ENCODE data around the gene SLC41A3. TPM values are rescaled to one million over a fixed set of nuclear protein-coding genes. Genes with fewer than 3 reads are reported as not detected.
"Not testable (repeated sequence)": the region's sequence is repeated elsewhere in the genome, so short reads cannot be mapped to it uniquely, and the experiment has no call there.

Gene SLC41A3
- total and polyA plus RNA-seq, 2 of the 4 experiments (the other 2 are of a cell fraction): 30.5 to 43.5 TPM

- TF ChIP-seq MAFK (IDR thresholded peaks at IDR 0.05; ENCODE audit: low read depth, low read length): no peak
- no peak for TF ChIP-seq MAZ (IDR thresholded peaks at IDR 0.05; ENCODE audit: borderline replicate concordance, low read depth, low read length)
- no peak for TF ChIP-seq CHD1 (IDR thresholded peaks at IDR 0.05; ENCODE audit: low read depth, low read length)
- TF ChIP-seq CEBPB (IDR thresholded peaks at IDR 0.05; ENCODE audit: low read depth, low read length): no peak
- TF ChIP-seq USF2 (IDR thresholded peaks at IDR 0.05; ENCODE audit: low read depth, low read length): no peak
- no peak for TF ChIP-seq FOS (IDR thresholded peaks at IDR 0.05; ENCODE audit: low read depth, low read length)
- TF ChIP-seq RAD21 (IDR thresholded peaks at IDR 0.05; ENCODE audit: low read length): no peak
- no peak for TF ChIP-seq RCOR1 (IDR thresholded peaks at IDR 0.05; ENCODE audit: insufficient replicate concordance, low read length)
- H4K5ac ChIP-seq (ENCODE audit: low read depth, low read length): no peak overlapping the region
- intact Hi-C loops (cut with micrococcal nuclease): no loop called here
- no peak overlapping the region for H2AK9ac ChIP-seq (replicated peaks; ENCODE audit: low read depth, low read length, poor library complexity)
- no peak overlapping the region for H2BK5ac ChIP-seq (ENCODE audit: low read depth, low read length, poor library complexity, severe bottlenecking)
- H3K18ac ChIP-seq (ENCODE audit: low read depth, low read length): no peak overlapping the region
- no peak overlapping the region for H2BK120ac ChIP-seq (ENCODE audit: low read depth, low read length)
- no peak for DNase-seq
- H3K4me1 ChIP-seq (ENCODE audit: control insufficient read depth, insufficient read depth, low read length): no peaks in the 10 kb centered on the region
- no peak overlapping the region for H2BK15ac ChIP-seq (ENCODE audit: low read depth, low read length)
- no peaks in the 10 kb centered on the region for H3K27me3 ChIP-seq (ENCODE audit: control insufficient read depth, insufficient read depth, low read length)
- no peaks in the 10 kb centered on the region for H4K20me1 ChIP-seq (ENCODE audit: insufficient read depth, low read length)
- no peak overlapping the region for H2BK20ac ChIP-seq (ENCODE audit: low read depth, low read length)
- H3K9me1 ChIP-seq (ENCODE audit: insufficient read depth, low read length): no peaks in the 10 kb centered on the region
- no peak overlapping the region for H3K23ac ChIP-seq (ENCODE audit: low read depth, low read length)
- no peak overlapping the region for H3K14ac ChIP-seq (replicated peaks; ENCODE audit: low read depth, low read length)
- H4K91ac ChIP-seq (ENCODE audit: insufficient read depth, low read depth, low read length): no peak overlapping the region
- H3K56ac ChIP-seq (ENCODE audit: extremely low read depth, insufficient read depth, low read length): no peak overlapping the region
- in situ Hi-C loops (cut with MboI; ENCODE audit: low sequenced_read_pairs): no loop called here
- no peak overlapping the region for H3K27ac ChIP-seq (ENCODE audit: insufficient read depth, low read length)
- ChIA-PET POLR2A (ENCODE audit: unreplicated experiment) (no interaction called here), CTCF (no interaction called here)
- dilution Hi-C loops (cut with HindIII; ENCODE audit: low sequenced_read_pairs, unreplicated experiment): no loop called here
- 0 out of 2 replicates have a peak, but pooled peaks cover 2% of the 10 kb centered on the region for H3K36me3 ChIP-seq (ENCODE audit: control insufficient read depth, insufficient read depth, low read length)
- no peak overlapping the region for H3K4me3 ChIP-seq (ENCODE audit: insufficient read depth, low read depth, low read length)
- no peaks in the 10 kb centered on the region for H3K79me1 ChIP-seq (ENCODE audit: low read depth in 1 of 2, low read length in 2 of 2)
- no peak overlapping the region for H3K9ac ChIP-seq (ENCODE audit: low read depth, low read length)
- no peak overlapping the region for H3K4ac ChIP-seq (ENCODE audit: low read depth, low read length)
- no peak for ATAC-seq (ENCODE audit: low read depth)
- no peak overlapping the region for H2AK5ac ChIP-seq (ENCODE audit: low read depth, low read length)
- no peak overlapping the region for H3K4me2 ChIP-seq (ENCODE audit: low read depth, low read length)
- H4K8ac ChIP-seq (ENCODE audit: low read depth in 2 of 2, low read length in 2 of 2): no peak overlapping the region
- no peaks in the 10 kb centered on the region for H3K9me3 ChIP-seq (ENCODE audit: control insufficient read depth, insufficient read depth, low read length)
- no TSS peak for BruUV-seq (replicated peaks)
- no peak overlapping the region for H2AFZ ChIP-seq (replicated peaks; ENCODE audit: low read length, poor library complexity)
- no CpG with 5 or more reads among the region's 8 CpGs for WGBS, 2 experiments (ENCODE audit: extremely low coverage in 2 of 2, insufficient read length in 1 of 2)
Observed at GRCh38 chr3:126067959-126068358, 16.0 kb downstream of the SLC41A3 start.

GRCh38 chr3:126066676-126067075, 17.2 kb downstream of the SLC41A3 start:
- H2BK120ac ChIP-seq (ENCODE audit: low read depth, low read length); H2BK15ac ChIP-seq (ENCODE audit: low read depth, low read length); H3K4me2 ChIP-seq (ENCODE audit: low read depth, low read length); POLR2A ChIA-PET (ENCODE audit: unreplicated experiment); H2AK9ac ChIP-seq (replicated peaks; ENCODE audit: low read depth, low read length, poor library complexity); H3K4me1 ChIP-seq (ENCODE audit: control insufficient read depth, insufficient read depth, low read length); in situ Hi-C loops (cut with MboI; ENCODE audit: low sequenced_read_pairs); BruUV-seq (replicated peaks); H4K5ac ChIP-seq (ENCODE audit: low read depth, low read length); H2AK5ac ChIP-seq (ENCODE audit: low read depth, low read length); H4K8ac ChIP-seq (ENCODE audit: low read depth in 2 of 2, low read length in 2 of 2); DNase-seq; intact Hi-C loops (cut with micrococcal nuclease); H3K56ac ChIP-seq (ENCODE audit: extremely low read depth, insufficient read depth, low read length); H3K18ac ChIP-seq (ENCODE audit: low read depth, low read length); H3K27me3 ChIP-seq (ENCODE audit: control insufficient read depth, insufficient read depth, low read length); H3K79me1 ChIP-seq (ENCODE audit: low read depth in 1 of 2, low read length in 2 of 2); H4K20me1 ChIP-seq (ENCODE audit: insufficient read depth, low read length); H2BK5ac ChIP-seq (ENCODE audit: low read depth, low read length, poor library complexity, severe bottlenecking); H3K9ac ChIP-seq (ENCODE audit: low read depth, low read length); H2BK20ac ChIP-seq (ENCODE audit: low read depth, low read length); CTCF ChIA-PET; H3K4me3 ChIP-seq (ENCODE audit: insufficient read depth, low read depth, low read length); ATAC-seq (ENCODE audit: low read depth); H3K4ac ChIP-seq (ENCODE audit: low read depth, low read length); H3K9me3 ChIP-seq (ENCODE audit: control insufficient read depth, insufficient read depth, low read length); H3K36me3 ChIP-seq (ENCODE audit: control insufficient read depth, insufficient read depth, low read length); H3K23ac ChIP-seq (ENCODE audit: low read depth, low read length); H4K91ac ChIP-seq (ENCODE audit: insufficient read depth, low read depth, low read length); H3K9me1 ChIP-seq (ENCODE audit: insufficient read depth, low read length); H2AFZ ChIP-seq (replicated peaks; ENCODE audit: low read length, poor library complexity); H3K27ac ChIP-seq (ENCODE audit: insufficient read depth, low read length); H3K14ac ChIP-seq (replicated peaks; ENCODE audit: low read depth, low read length); dilution Hi-C loops (cut with HindIII; ENCODE audit: low sequenced_read_pairs, unreplicated experiment): not testable (repeated sequence)
- WGBS, 2 experiments (ENCODE audit: extremely low coverage in 2 of 2, insufficient read length in 1 of 2): 90% methylated on average over 2 of the region's 6 CpGs; no CpG with 5 or more reads in 1 of the 2 experiments

All from IMR-90 (cell line).